Measurements from ENCODE around the gene DHCR7.

- no peak for TF ChIP-seq CTCF (IDR thresholded peaks at IDR 0.05)
- no peak for TF ChIP-seq EZH2 (IDR thresholded peaks at IDR 0.05)
- no peak for TF ChIP-seq EZH2phosphoT487 (IDR thresholded peaks at IDR 0.05)
Measured at GRCh38 chr11:71406681-71407080, 41.5 kb downstream of the DHCR7 start.
